Neural cell (in vitro differentiated cells): Measurements from ENCODE around the gene CLCNKB.

Experiments used
- CTCF ChIP-seq: fragments of 450-650 bp; IDR thresholded peaks from 2 replicates; pipeline ENCODE4 v1.5.1; 2014; ENCODE audit warnings: antibody characterized with exemption, mild to moderate bottlenecking, moderate library complexity; ENCODE audit not compliant: poor library complexity, severe bottlenecking
- EP300 ChIP-seq: fragments of 450-650 bp; conservative IDR thresholded peaks from 2 replicates; pipeline ENCODE4 v1.6.1; 2014; ENCODE audit warnings: antibody characterized with exemption, mild to moderate bottlenecking, moderate library complexity; ENCODE audit not compliant: poor library complexity, severe bottlenecking
- EZH2 ChIP-seq: fragments of 200-600, 300-800 bp; shearing (Covaris generic), sonication (generic); IDR thresholded peaks from 2 replicates; pipeline ENCODE4 v1.6.1; 2014; ENCODE audit warnings: antibody characterized with exemption, low read length, borderline replicate concordance, mild to moderate bottlenecking; ENCODE audit not compliant: insufficient read depth, poor library complexity, severe bottlenecking
- MXI1 ChIP-seq: fragments of 450-650 bp; conservative IDR thresholded peaks from 2 replicates; pipeline ENCODE4 v1.6.1; 2014; ENCODE audit warnings: antibody characterized with exemption, mild to moderate bottlenecking; ENCODE audit not compliant: poor library complexity, severe bottlenecking
- POLR2AphosphoS5 ChIP-seq: IDR thresholded peaks from 2 replicates; pipeline ENCODE4 v1.6.1; 2012
- RAD21 ChIP-seq: fragments of 450-650 bp; conservative IDR thresholded peaks from 2 replicates; pipeline ENCODE4 v1.6.1; 2014; ENCODE audit warnings: antibody characterized with exemption, mild to moderate bottlenecking, moderate library complexity
- REST ChIP-seq: IDR thresholded peaks from 2 replicates; pipeline ENCODE4 v1.6.1; 2012; ENCODE audit warnings: borderline replicate concordance
- SMC3 ChIP-seq: fragments of 450-650 bp; conservative IDR thresholded peaks from 2 replicates; pipeline ENCODE4 v1.6.1; 2014; ENCODE audit warnings: antibody characterized with exemption, mild to moderate bottlenecking, moderate library complexity; ENCODE audit not compliant: poor library complexity

DNA sequence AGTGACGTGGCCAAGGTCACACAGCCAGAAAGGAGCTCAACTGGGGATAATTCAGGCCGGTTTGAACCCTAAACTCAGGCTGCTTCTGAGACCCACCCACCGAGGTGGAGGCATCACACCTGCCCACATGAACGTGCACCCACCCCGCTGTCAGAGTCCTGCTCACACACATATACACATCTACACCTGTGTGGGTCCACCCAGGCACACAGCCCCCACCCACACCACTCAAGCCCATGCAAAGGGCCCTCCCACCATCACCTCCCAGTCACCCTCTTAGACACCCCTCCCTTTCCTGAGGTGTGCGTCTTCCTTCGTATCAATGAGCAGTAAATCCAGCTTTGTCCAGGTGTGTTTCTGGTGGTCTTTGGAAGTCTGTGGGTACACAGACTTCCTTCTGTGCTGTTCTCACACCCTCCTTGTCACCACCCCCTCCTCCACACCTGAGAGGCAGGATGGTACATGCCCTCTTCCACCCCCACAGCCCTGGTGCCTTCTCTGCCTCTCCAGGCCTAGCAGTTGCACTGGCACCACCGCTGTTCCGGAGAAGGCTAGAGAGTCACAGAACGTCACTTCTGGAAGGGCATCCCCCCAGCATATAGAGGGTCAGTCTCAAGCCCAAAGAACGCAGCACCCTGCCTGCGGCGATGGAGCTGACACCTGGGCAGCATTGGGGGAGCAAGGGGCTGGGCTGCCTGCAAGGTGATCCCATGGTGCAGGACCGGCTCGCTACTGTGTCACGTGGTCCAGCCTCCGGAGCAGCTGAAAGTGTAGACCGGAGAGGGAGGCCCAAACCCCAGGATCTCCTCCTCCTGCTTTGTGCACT lies 48.7 kb downstream of the CLCNKB start:
- TF ChIP-seq CTCF (no peak), SMC3 (no peak), EP300 (no peak), REST (no peak), EZH2 (no peak), POLR2AphosphoS5 (no peak), RAD21 (no peak), MXI1 (no peak)
